Measurements from ENCODE around the gene RBMS2. TPM values are rescaled to one million over a fixed set of nuclear protein-coding genes. Genes with fewer than 3 reads are reported as not detected.

Gene RBMS2
- polyA plus RNA-seq, 2 of the 4 experiments (the other 2 are of a cell fraction) = 13.3 to 46.4 TPM

- ATAC-seq (no peak), DNase-seq (ENCODE audit: low read depth in 1 of 2, low spot score in 1 of 2) (no peak), FAIRE-seq (no peak)
- peak overlapping the region; percentile 97 for H3K4me2 ChIP-seq
- TF ChIP-seq PHF8 (IDR thresholded peaks at IDR 0.05; ENCODE audit: borderline replicate concordance, low read depth) = no peak
- TF ChIP-seq KDM1A (IDR thresholded peaks at IDR 0.05; ENCODE audit: low read depth) = no peak
- TF ChIP-seq RNF2 (IDR thresholded peaks at IDR 0.05; ENCODE audit: borderline replicate concordance, low read depth) = no peak
- TF ChIP-seq HOXA7 (CRISPR knock-in tag; IDR thresholded peaks at IDR 0.05) = no peak
- no peak for TF ChIP-seq ZNF302 (CRISPR knock-in tag; IDR thresholded peaks at IDR 0.05)
- TF ChIP-seq FOXS1 (CRISPR knock-in tag; IDR thresholded peaks at IDR 0.05) = no peak
- TF ChIP-seq FOSL2 (IDR thresholded peaks at IDR 0.05) = no peak
- no peak for TF ChIP-seq FOSL2 (CRISPR knock-in tag; IDR thresholded peaks at IDR 0.05)
- no peak for TF ChIP-seq ZC3H11A (IDR thresholded peaks at IDR 0.05)
- no peak for TF ChIP-seq RAD21 (conservative IDR thresholded peaks at IDR 0.05 in 1 of 2, IDR thresholded peaks at IDR 0.05 in 1 of 2)
- TF ChIP-seq GATA3 (IDR thresholded peaks at IDR 0.05; ENCODE audit: borderline replicate concordance) = no peak
- no peak for TF ChIP-seq RFX5 (IDR thresholded peaks at IDR 0.05)
- no peak for TF ChIP-seq EHF (CRISPR knock-in tag; IDR thresholded peaks at IDR 0.05)
- no peak for TF ChIP-seq SREBF2 (IDR thresholded peaks at IDR 0.05)
- H3K4me3 ChIP-seq = no peak overlapping the region
- 46% methylated on average over 2 of the region's 2 CpGs for WGBS (ENCODE audit: missing lambda C conversion rate)
- POLR2A ChIA-PET = interaction anchor here (1.1 kb wide), 1 partner anchor 50 kb away, joined by 4 read pairs; the partner anchor contains the start of gene PTGES3
- H3K4me1 ChIP-seq = peaks cover 27% of the 10 kb centered on the region
- peak overlapping the region; percentile 47 to 97; a peak in 5 of 6 replicates for H3K27ac ChIP-seq
- CTCF ChIA-PET = interaction anchor here (2.3 kb wide), 1 partner anchor 9 kb away, joined by 11 read pairs; no protein-coding TSS in a partner anchor
- H3K9me3 ChIP-seq = no peaks in the 10 kb centered on the region
Measured at GRCh38 chr12:56637621-56638020, 116.0 kb downstream of the RBMS2 start.

- WGBS (ENCODE audit: missing lambda C conversion rate) = 91% methylated on average over 6 of the region's 6 CpGs
- Histone ChIP-seq H3K4me2 (no peak overlapping the region), H3K27ac (no peak overlapping the region), H3K4me3 (no peak overlapping the region), H3K9me3 (no peaks in the 10 kb centered on the region), H3K4me1 (peaks cover 27% of the 10 kb centered on the region)
- TF ChIP-seq JUNB (IDR thresholded peaks at IDR 0.05) (no peak), MAX (IDR thresholded peaks at IDR 0.05) (no peak), KDM1A (IDR thresholded peaks at IDR 0.05; ENCODE audit: low read depth) (no peak), JUN (IDR thresholded peaks at IDR 0.05) (no peak), HMGXB4 (CRISPR knock-in tag; IDR thresholded peaks at IDR 0.05; ENCODE audit: borderline replicate concordance) (no peak), ESRRA (IDR thresholded peaks at IDR 0.05; ENCODE audit: borderline replicate concordance, low read length) (no peak), TFCP2L1 (CRISPR knock-in tag; IDR thresholded peaks at IDR 0.05) (no peak), SMC3 (IDR thresholded peaks at IDR 0.05) (no peak), RAD21 (conservative IDR thresholded peaks at IDR 0.05 in 1 of 2, IDR thresholded peaks at IDR 0.05 in 1 of 2) (no peak), NPAS2 (CRISPR knock-in tag; IDR thresholded peaks at IDR 0.05; ENCODE audit: borderline replicate concordance) (no peak), ZNF302 (CRISPR knock-in tag; IDR thresholded peaks at IDR 0.05) (no peak), CBX8 (IDR thresholded peaks at IDR 0.05) (no peak), ATOH8 (CRISPR knock-in tag; IDR thresholded peaks at IDR 0.05; ENCODE audit: low read depth) (no peak), EHMT2 (IDR thresholded peaks at IDR 0.05; ENCODE audit: low read depth) (no peak), ELK1 (IDR thresholded peaks at IDR 0.05; ENCODE audit: low read depth, low read length) (no peak), FOXS1 (CRISPR knock-in tag; IDR thresholded peaks at IDR 0.05) (no peak), HES2 (IDR thresholded peaks at IDR 0.05) (no peak)
- DNase-seq (ENCODE audit: low read depth in 1 of 2, low spot score in 1 of 2) = no peak
- ChIA-PET CTCF (interaction anchor here (0.7 to 1.2 kb wide), 2 partner anchors 15 to 97 kb away, joined by 3 read pairs; no protein-coding TSS in a partner anchor), POLR2A (no interaction called here)
- no peak for ATAC-seq
- FAIRE-seq = no peak
Measured at GRCh38 chr12:56641219-56641618, 119.6 kb downstream of the RBMS2 start.

Measured in A549 (cell line).